Measurements from ENCODE around the gene CGB2. TPM values are rescaled to one million over a fixed set of nuclear protein-coding genes. Genes with fewer than 3 reads are reported as not detected.

The CGB2 gene
- total and polyA plus RNA-seq, 2 of the 4 experiments (the other 2 are of a cell fraction), result not detected

DNA sequence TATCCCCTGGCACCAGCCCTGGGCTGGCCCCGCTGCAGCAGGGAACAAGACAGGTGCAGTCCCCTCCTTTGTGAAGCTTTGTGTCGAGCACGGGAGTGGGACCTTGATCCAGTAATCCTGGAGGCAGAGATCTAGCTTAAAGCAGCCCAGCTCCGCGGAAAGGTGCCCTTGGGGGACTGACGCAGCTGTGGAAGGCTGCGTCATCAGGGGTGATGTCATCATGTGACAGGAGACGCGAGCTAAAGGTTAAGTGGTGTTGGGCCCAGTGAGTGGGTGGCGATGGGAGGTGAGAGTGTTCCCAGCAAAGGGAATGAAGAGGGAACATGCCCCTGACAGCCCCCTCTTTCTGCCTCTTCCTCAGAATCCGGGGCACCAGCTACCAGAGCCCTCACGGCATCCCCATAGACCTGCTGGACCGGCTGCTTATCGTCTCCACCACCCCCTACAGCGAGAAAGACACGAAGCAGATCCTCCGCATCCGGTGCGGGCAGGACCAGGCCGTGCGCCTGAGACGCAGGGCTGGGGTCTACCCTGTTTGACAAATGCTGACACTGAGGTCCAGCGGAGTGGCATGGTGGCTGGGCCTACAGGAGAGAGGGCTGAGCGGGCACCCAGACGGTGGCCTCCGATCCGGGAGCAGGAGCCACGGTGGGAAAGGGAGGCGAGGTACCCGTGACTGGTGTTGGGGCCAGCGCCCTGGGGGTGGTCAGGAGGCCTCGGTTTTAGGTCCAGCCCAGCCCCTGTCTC, 17.4 kb upstream of the CGB2 start:
- in situ Hi-C loops (cut with MboI; ENCODE audit: low sequenced_read_pairs) (no loop called here), intact Hi-C loops (cut with micrococcal nuclease) (no loop called here), dilution Hi-C loops (cut with HindIII; ENCODE audit: low sequenced_read_pairs, unreplicated experiment) (no loop called here)
- H2AK5ac ChIP-seq (ENCODE audit: low read depth, low read length), result no peak overlapping the region; the same call in 1 of the 2 replicates
- H2BK5ac ChIP-seq (ENCODE audit: low read depth, low read length, poor library complexity, severe bottlenecking), result no peak overlapping the region
- peaks cover 55% of the 10 kb centered on the region for H3K36me3 ChIP-seq (ENCODE audit: control insufficient read depth, insufficient read depth, low read length)
- H3K9me3 ChIP-seq (ENCODE audit: control insufficient read depth, insufficient read depth, low read length), result no peaks in the 10 kb centered on the region
- H3K79me1 ChIP-seq (ENCODE audit: low read depth in 1 of 2, low read length in 2 of 2), result peaks cover 0 to 3% of the 10 kb centered on the region in 2 experiments; a peak in 1 of 4 replicates
- no peak overlapping the region for H3K56ac ChIP-seq (ENCODE audit: extremely low read depth, insufficient read depth, low read length)
- WGBS, 2 experiments (ENCODE audit: extremely low coverage in 2 of 2, insufficient read length in 1 of 2), result 98% methylated on average over 16 of the region's 32 CpGs; no CpG with 5 or more reads in 1 of the 2 experiments
- H3K9ac ChIP-seq (ENCODE audit: low read depth, low read length), result no peak overlapping the region
- no peak overlapping the region for H4K5ac ChIP-seq (ENCODE audit: low read depth, low read length)
- H4K91ac ChIP-seq (ENCODE audit: insufficient read depth, low read depth, low read length), result no peak overlapping the region
- no peak overlapping the region for H3K4me2 ChIP-seq (ENCODE audit: low read depth, low read length)
- no peak overlapping the region for H2BK120ac ChIP-seq (ENCODE audit: low read depth, low read length)
- no peak overlapping the region for H3K4ac ChIP-seq (ENCODE audit: low read depth, low read length)
- no peak overlapping the region for H3K4me3 ChIP-seq (ENCODE audit: insufficient read depth, low read depth, low read length)
- no peak overlapping the region for H4K8ac ChIP-seq (ENCODE audit: low read depth in 2 of 2, low read length in 2 of 2)
- H3K9me1 ChIP-seq (ENCODE audit: insufficient read depth, low read length), result 0 out of 2 replicates have a peak, but pooled peaks cover 5% of the 10 kb centered on the region
- TF ChIP-seq FOS (IDR thresholded peaks at IDR 0.05; ENCODE audit: low read depth, low read length), result no peak
- no peak for TF ChIP-seq MXI1 (IDR thresholded peaks at IDR 0.05; ENCODE audit: borderline replicate concordance, low read depth, low read length)
- no peak for TF ChIP-seq RCOR1 (IDR thresholded peaks at IDR 0.05; ENCODE audit: insufficient replicate concordance, low read length)
- TF ChIP-seq SMC3 (IDR thresholded peaks at IDR 0.05; ENCODE audit: low read depth, low read length), result no peak
- no peak for TF ChIP-seq CHD1 (IDR thresholded peaks at IDR 0.05; ENCODE audit: low read depth, low read length)
- TF ChIP-seq BHLHE40 (IDR thresholded peaks at IDR 0.05; ENCODE audit: low read depth, low read length), result no peak
- TF ChIP-seq, protein P1, sequence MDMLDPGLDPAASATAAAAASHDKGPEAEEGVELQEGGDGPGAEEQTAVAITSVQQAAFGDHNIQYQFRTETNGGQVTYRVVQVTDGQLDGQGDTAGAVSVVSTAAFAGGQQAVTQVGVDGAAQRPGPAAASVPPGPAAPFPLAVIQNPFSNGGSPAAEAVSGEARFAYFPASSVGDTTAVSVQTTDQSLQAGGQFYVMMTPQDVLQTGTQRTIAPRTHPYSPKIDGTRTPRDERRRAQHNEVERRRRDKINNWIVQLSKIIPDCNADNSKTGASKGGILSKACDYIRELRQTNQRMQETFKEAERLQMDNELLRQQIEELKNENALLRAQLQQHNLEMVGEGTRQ (IDR thresholded peaks at IDR 0.05; ENCODE audit: low read depth, low read length), result no peak
- no peak for TF ChIP-seq CEBPB (IDR thresholded peaks at IDR 0.05; ENCODE audit: low read depth, low read length)
- H4K20me1 ChIP-seq (ENCODE audit: insufficient read depth, low read length), result no peaks in the 10 kb centered on the region; the same call in 1 of the 2 replicates
- DNase-seq (peak; percentile 40), ATAC-seq (ENCODE audit: low read depth) (no peak)
- H3K23ac ChIP-seq (ENCODE audit: low read depth, low read length), result no peak overlapping the region
- CTCF ChIA-PET, result interaction anchor here (1.0 to 1.6 kb wide), 2 partner anchors 15 to 17 kb away, joined by 3 to 5 read pairs; no protein-coding TSS in a partner anchor
- peak overlapping the region; percentile 57 for H2AK9ac ChIP-seq (replicated peaks; ENCODE audit: low read depth, low read length, poor library complexity)
- no peak overlapping the region for H3K14ac ChIP-seq (replicated peaks; ENCODE audit: low read depth, low read length)
- POLR2A ChIA-PET (ENCODE audit: unreplicated experiment), result no interaction called here
- peaks cover 5% of the 10 kb centered on the region; the same call in 1 of the 2 replicates for H3K4me1 ChIP-seq (ENCODE audit: control insufficient read depth, insufficient read depth, low read length)
- BruUV-seq (replicated peaks), result no TSS peak
- H3K18ac ChIP-seq (ENCODE audit: low read depth, low read length), result no peak overlapping the region
- no peak overlapping the region for H2BK20ac ChIP-seq (ENCODE audit: low read depth, low read length)
- no peaks in the 10 kb centered on the region for H3K27me3 ChIP-seq (ENCODE audit: control insufficient read depth, insufficient read depth, low read length)
- H2AFZ ChIP-seq (replicated peaks; ENCODE audit: low read length, poor library complexity), result no peak overlapping the region
- H3K27ac ChIP-seq (ENCODE audit: insufficient read depth, low read length), result no peak overlapping the region
- no peak overlapping the region for H2BK15ac ChIP-seq (ENCODE audit: low read depth, low read length)

Measured in IMR-90 (cell line).